ENCODE data around the gene ZNF391.
"Not testable (repeated sequence)": the region's sequence is repeated elsewhere in the genome, so short reads cannot be mapped to it uniquely, and the experiment has no call there.

ZNF391 gene

GRCh38 chr6:27388293-27389197 lies at the start of gene ZNF391:
Gene ZNF391 (plus strand): TSS chr6:27388759. CDS start chr6:27400371, 11,612 bp downstream.
- peak; percentile 72 for DNase-seq (ENCODE audit: low read depth)

- no peak for DNase-seq (ENCODE audit: low read depth)
Measured at GRCh38 chr6:27352850-27353249, 35.7 kb upstream of the ZNF391 start.

GRCh38 chr6:27358786-27359185 lies 29.8 kb upstream of the ZNF391 start:
- DNase-seq (ENCODE audit: low read depth), result no peak

- DNase-seq (ENCODE audit: low read depth), result no peak
Measured at GRCh38 chr6:27359231-27359630, 29.3 kb upstream of the ZNF391 start.

DNA sequence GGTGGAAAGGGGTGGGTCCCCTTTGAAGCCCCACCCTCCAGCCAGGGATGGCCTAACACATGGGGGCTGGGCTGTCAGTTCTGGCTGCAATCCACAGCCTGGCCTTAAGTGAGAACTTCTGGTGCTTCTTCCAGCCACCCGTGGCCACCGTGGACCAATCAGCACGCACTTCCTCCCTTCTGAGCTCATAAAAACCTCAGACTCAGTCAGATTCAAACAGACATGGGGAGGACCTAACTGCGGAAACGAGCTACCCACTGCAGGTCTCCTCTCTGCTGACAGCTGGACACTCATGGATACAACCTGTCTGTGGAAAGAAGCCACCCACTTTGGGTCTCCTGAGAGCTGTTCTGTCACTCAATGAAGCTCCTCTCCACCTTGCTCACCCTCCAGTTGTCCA lies 20.4 kb upstream of the ZNF391 start:
- DNase-seq (ENCODE audit: low read depth), result no peak

DNA sequence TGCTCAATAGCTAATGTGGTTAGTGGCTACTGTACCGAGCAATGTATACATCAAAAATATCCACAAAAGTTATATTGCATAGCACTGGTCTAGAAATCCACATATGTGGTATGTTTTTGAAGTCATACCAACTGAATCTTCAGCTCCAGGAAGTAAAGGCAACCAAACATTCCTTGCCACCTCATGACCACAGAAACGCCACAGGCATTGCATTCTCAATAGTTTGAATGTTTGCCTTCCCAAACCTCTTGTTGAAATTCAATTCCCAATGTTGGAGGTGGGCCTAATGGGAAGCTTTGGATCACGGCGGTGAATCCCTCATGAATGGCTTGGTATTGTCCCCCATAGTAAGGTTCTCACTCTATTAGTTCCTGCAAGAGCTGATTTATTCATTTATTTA lies 18.2 kb upstream of the ZNF391 start:
- no peak for DNase-seq (ENCODE audit: low read depth)

- peak; percentile 61 for DNase-seq (ENCODE audit: low read depth)
Measured at GRCh38 chr6:27374824-27375612, 13.5 kb upstream of the ZNF391 start.

DNA sequence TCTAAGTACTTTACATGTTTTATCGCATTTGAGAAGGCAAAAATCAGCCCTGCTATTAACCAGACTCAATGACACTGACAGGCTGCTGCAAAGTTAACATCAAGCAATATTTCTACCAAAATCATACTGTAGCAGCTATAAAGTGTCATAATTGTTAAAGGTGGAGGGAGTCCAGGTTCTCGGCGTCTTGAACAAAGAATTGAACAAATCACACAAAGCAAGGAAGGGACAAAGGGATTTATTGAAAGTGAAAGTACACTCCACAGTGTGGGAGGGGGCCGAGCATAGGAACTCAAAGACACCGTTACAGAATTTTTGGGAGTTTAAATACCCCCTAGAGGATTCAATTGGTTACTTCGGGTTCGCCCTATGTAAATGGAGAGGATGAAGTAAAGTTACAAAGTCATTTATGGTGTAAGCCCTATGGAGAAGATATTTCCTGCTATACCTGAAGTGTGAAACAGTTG lies 12.9 kb upstream of the ZNF391 start:
- DNase-seq (ENCODE audit: low read depth), result no peak

DNA sequence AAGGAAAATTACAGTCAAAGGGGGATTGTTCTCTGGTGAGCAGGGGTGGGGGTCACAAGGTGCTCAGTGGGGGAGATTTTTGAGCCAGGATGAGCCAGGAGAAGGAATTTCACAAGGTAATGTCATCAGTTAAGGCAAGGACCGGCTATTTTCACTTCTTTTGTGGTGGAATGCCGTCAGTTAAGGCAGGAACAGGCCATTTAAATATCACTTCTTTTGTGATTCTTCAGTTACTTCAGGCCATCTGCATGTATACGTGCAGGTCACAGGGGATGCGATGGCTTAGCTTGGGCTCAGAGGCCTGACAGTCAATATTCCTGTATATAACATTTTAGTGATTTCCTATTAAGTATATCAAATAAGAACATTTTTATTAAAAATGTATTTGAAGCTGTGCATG lies 10.2 kb upstream of the ZNF391 start:
- DNase-seq (ENCODE audit: low read depth), result not testable (repeated sequence)

DNA sequence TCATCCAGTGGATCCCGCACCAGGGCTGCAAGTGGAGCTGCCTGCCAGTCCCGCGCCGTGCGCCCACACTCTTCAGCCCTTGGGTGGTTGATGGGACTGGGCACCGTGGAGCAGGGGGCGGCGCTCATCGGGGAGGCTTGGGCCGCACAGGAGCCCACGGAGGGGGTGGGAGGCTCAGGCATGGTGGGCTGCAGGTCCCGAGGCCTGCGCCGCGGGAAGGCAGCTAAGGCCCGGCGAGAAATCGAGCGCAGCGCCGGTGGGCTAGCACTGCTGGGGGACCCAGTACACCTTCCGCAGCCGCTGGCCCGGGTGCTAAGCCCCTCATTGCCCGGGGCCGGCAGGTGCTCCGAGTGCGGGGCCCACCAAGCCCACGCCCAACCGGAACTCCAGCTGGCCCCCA lies 7.6 kb upstream of the ZNF391 start:
- DNase-seq (ENCODE audit: low read depth), result not testable (repeated sequence)

- no peak for DNase-seq (ENCODE audit: low read depth)
Measured at GRCh38 chr6:27383011-27383410, 5.5 kb upstream of the ZNF391 start.

- no peak for DNase-seq (ENCODE audit: low read depth)
Measured at GRCh38 chr6:27383481-27383880, 5.1 kb upstream of the ZNF391 start.

DNA sequence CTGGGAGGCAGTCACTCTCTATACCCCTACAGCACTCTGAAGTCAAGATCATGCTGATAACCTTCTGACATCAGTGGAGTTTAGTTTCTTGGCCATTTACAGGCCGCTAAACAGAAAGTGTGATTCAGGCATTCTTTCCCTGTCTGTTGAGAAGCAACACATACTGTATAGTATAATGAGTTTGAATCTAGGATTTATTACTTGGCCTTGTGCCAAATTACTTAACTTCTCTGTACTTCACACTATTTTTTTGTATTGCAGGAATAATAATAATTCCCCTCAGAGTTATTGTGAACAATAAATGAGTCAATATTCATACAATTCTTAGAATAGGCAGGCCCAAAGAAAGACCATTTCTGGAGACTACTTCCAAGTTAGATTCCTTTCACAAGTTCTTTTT lies 4.1 kb downstream of the ZNF391 start:
- no peak for DNase-seq (ENCODE audit: low read depth)

GRCh38 chr6:27394073-27394472 lies 5.5 kb downstream of the ZNF391 start:
- DNase-seq (ENCODE audit: low read depth), result no peak

GRCh38 chr6:27400877-27401642 lies 12.5 kb downstream of the ZNF391 start:
- no peak for DNase-seq (ENCODE audit: low read depth)

GRCh38 chr6:27406085-27406484 lies 17.5 kb downstream of the ZNF391 start:
- no peak for DNase-seq (ENCODE audit: low read depth)

GRCh38 chr6:27407153-27407814 lies 18.7 kb downstream of the ZNF391 start:
- no peak for DNase-seq (ENCODE audit: low read depth)

GRCh38 chr6:27414300-27414699 lies 25.7 kb downstream of the ZNF391 start:
- no peak for DNase-seq (ENCODE audit: low read depth)

GRCh38 chr6:27414996-27415395 lies 26.4 kb downstream of the ZNF391 start:
- no peak for DNase-seq (ENCODE audit: low read depth)

DNA sequence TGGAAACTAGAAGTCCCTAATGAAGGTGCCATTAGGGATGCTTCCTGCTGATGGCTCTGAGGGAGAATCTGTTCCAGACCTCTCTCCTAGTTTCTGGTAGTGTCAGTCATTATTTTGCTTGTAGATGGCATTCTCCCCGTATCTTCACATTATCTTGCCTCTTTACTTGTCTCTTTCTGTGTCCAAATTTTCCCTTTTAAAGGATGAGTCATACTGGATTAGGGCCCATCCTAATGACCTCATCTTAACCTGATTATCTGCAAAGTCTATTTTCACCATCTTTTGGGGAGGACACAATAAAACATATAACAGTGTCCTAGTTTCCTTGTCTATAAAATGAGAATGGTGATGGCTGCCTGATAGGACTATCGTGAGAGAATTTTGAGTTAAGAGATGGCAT lies 27.3 kb downstream of the ZNF391 start:
- DNase-seq (ENCODE audit: low read depth), result no peak

DNA sequence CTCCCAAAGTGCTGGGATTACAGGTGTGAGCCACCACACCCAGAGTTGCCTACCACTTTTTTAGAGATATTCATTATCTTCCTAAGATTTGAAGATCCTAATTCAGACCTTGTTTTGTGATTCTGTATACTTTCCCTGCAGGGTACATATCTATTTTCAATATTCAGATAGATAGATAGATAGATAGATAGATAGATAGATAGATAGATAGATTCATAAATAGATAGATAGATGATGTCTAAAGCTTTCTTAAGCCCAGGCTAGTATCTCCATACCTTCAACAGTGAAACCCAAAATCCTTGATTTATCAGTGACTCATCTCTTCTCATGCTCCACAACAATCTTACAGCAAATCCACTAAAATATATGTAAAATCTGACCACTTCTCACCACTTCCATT lies 30.8 kb downstream of the ZNF391 start:
- DNase-seq (ENCODE audit: low read depth), result no peak

All from activated T-cell treated with anti-CD3 and anti-CD28 coated beads for 48 hours (primary cell).